ENCODE results near the gene FLNB.

Gene FLNB

DNA sequence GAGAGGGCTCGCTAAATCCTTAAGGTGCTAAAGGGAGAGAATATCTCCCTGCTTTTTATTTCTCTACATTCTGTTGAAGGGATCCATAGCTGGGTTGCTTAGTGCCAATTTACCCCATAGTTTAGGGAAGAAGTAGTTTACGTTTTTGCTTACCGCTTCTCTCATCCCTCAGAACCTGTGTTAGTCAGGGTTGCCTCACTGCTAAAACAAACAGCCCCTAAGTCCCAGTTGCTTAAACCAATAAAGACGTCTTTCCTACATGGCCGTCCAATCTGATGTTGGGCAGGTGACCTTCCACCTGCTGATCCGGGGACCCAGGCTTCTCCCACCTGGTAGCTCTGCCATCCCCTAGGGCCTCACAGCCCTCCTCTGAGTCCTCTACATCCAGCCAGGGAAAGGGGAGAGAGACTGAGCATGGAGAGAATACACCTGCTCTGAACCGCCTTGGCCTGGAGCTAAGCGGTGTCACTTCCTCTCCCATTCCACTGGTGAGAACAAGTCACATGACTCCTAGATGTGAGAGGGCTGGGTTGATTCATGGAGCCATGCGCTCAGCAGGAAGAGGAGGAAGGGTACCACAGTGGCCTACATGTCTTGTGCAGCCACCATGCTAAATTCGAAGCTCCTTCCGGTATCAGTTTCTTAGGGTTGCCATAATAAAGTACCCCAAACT lies 176.2 kb downstream of the FLNB start:
- Histone ChIP-seq H3K36me3 (replicated peaks) (no peaks in the 10 kb centered on the region), H3K27ac (no peak overlapping the region), H3K4me3 (ENCODE audit: low read depth, low read length) (no peak overlapping the region), H3K27me3 (replicated peaks) (no peaks in the 10 kb centered on the region)
- in situ Hi-C loops (cut with HindIII; ENCODE audit: low pct_ligation_motif_present, low sequenced_read_pairs), result no loop called here
- no peak for DNase-seq
- TF ChIP-seq, protein P1, sequence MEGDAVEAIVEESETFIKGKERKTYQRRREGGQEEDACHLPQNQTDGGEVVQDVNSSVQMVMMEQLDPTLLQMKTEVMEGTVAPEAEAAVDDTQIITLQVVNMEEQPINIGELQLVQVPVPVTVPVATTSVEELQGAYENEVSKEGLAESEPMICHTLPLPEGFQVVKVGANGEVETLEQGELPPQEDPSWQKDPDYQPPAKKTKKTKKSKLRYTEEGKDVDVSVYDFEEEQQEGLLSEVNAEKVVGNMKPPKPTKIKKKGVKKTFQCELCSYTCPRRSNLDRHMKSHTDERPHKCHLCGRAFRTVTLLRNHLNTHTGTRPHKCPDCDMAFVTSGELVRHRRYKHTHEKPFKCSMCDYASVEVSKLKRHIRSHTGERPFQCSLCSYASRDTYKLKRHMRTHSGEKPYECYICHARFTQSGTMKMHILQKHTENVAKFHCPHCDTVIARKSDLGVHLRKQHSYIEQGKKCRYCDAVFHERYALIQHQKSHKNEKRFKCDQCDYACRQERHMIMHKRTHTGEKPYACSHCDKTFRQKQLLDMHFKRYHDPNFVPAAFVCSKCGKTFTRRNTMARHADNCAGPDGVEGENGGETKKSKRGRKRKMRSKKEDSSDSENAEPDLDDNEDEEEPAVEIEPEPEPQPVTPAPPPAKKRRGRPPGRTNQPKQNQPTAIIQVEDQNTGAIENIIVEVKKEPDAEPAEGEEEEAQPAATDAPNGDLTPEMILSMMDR (IDR thresholded peaks at IDR 0.05; ENCODE audit: low read depth, low read length, missing control alignments), result no peak

DNA sequence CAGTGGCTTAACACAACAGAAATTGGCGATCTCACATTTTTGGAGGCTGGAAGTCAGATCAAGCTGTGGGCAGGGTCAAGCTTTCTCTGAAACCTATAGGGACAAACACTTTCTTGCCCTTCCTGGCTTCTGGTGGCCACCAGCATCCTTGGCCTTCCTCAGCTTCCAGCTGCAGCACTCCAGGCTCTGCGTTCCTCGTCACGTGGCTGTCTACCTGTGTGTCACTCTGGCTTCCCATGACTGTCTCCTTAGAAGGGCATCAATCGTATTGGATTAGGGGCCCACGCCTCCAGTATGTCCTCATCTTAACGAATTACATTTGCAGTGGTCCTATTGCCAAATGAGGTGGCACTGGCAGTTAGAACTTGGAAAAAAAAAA lies 176.7 kb downstream of the FLNB start:
- TF ChIP-seq, protein P1 (IDR thresholded peaks at IDR 0.05; ENCODE audit: low read depth, low read length, missing control alignments), result no peak
- no peak overlapping the region for H3K4me3 ChIP-seq (ENCODE audit: low read depth, low read length)
- no peaks in the 10 kb centered on the region for H3K27me3 ChIP-seq (replicated peaks)
- no peak for DNase-seq
- H3K36me3 ChIP-seq (replicated peaks), result no peaks in the 10 kb centered on the region
- H3K27ac ChIP-seq, result no peak overlapping the region
- in situ Hi-C loops (cut with HindIII; ENCODE audit: low pct_ligation_motif_present, low sequenced_read_pairs), result no loop called here

DNA sequence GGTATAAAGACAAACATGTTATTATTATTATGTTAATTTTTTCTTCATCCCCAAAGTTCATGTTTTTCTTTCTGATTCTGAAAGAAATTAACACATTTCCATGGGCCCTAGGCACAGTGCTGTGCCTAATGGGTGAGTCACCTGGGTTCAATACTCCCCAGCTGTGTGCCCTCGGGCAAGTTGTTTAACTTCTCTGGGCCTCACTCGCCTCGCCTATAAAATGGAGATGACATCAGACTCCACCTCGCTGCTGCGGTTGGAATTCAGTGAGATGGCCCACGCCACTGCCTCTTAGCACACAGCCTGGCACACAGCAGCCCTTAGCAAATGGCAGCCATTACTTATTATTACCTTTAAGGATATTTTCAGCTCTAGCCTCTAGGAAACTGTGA lies 179.9 kb downstream of the FLNB start:
- Histone ChIP-seq H3K36me3 (replicated peaks) (no peaks in the 10 kb centered on the region), H3K27me3 (replicated peaks) (no peaks in the 10 kb centered on the region), H3K27ac (no peak overlapping the region), H3K4me3 (ENCODE audit: low read depth, low read length) (no peak overlapping the region)
- in situ Hi-C loops (cut with HindIII; ENCODE audit: low pct_ligation_motif_present, low sequenced_read_pairs), result no loop called here
- TF ChIP-seq, protein P1 (IDR thresholded peaks at IDR 0.05; ENCODE audit: low read depth, low read length, missing control alignments), result no peak
- no peak for DNase-seq

DNA sequence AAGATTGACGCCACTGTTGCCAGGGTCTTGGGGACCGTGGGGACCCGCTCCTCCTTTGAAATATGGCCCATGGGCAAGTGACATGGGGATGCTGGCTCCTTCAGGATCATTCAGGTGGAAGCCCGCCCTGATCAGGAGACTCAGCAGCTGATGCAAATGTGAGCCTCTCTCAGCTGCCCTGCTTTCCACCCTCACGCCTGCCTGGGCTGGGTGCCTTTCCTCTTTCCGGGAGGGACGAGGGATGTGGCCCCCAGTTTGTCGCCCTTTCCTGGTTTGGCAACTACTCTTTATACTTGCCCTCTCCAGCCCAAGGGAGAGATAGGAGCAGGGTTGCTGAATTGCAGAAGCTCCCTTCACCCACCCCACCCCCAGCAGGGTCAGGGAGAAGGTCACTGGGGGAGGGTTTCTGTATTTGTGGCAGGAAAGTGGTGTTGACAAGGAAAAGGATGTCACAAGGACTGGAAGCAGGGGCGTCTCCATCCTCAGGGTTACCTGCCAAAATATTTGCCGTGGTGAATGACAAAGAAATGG lies 180.8 kb downstream of the FLNB start:
- DNase-seq, result no peak
- TF ChIP-seq, protein P1 (IDR thresholded peaks at IDR 0.05; ENCODE audit: low read depth, low read length, missing control alignments), result no peak
- no peaks in the 10 kb centered on the region for H3K36me3 ChIP-seq (replicated peaks)
- H3K4me3 ChIP-seq (ENCODE audit: low read depth, low read length), result no peak overlapping the region
- in situ Hi-C loops (cut with HindIII; ENCODE audit: low pct_ligation_motif_present, low sequenced_read_pairs), result no loop called here
- H3K27ac ChIP-seq, result no peak overlapping the region
- no peaks in the 10 kb centered on the region for H3K27me3 ChIP-seq (replicated peaks)

DNA sequence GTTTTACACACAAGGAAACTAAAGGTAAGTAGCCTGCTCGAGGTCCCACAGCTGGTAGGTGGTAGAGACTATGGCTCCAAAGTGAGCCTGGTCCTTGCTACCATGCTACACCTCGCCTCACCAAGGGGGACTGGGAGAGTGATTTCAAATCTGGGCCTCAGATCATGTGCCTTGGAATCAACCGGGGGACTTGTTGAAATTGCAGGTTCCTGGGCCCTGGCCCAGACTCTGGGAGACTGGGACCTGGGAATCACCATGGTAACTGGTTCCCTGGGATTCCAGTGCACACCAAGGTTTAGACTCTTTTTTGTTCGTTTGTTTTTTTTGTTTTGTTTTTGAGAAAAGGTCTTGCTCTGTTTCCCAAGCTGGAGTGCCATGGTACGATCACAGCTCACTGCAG lies 181.5 kb downstream of the FLNB start:
- H3K4me3 ChIP-seq (ENCODE audit: low read depth, low read length), result no peak overlapping the region
- no peak overlapping the region for H3K27ac ChIP-seq
- no peak for DNase-seq
- no peaks in the 10 kb centered on the region for H3K36me3 ChIP-seq (replicated peaks)
- no peaks in the 10 kb centered on the region for H3K27me3 ChIP-seq (replicated peaks)
- in situ Hi-C loops (cut with HindIII; ENCODE audit: low pct_ligation_motif_present, low sequenced_read_pairs), result loop anchor here (10.0 kb wide), 1 partner anchor 95 kb away; no protein-coding TSS in a partner anchor
- TF ChIP-seq, protein P1 (IDR thresholded peaks at IDR 0.05; ENCODE audit: low read depth, low read length, missing control alignments), result no peak

DNA sequence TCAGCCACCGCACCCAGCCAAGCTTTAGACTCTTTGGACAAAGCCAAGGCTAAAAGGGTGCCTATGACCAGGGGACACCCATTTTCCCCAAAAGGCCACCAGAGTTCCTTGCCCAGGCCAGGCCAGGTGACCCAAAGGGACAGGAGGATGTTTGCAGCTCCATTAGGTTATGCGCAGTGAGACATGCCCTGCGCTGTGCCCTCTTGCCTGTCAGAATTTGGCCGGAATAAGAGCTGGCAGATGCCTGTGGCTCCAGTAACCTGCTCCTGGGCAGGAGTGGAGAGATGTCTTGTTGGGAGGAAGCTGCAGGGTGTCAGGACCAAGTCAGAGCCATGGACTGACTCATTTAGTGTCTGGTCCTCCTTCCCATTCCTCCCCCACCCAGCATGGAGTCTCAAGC lies 182.1 kb downstream of the FLNB start:
- Histone ChIP-seq H3K4me3 (ENCODE audit: low read depth, low read length) (no peak overlapping the region), H3K27me3 (replicated peaks) (no peaks in the 10 kb centered on the region), H3K27ac (no peak overlapping the region), H3K36me3 (replicated peaks) (no peaks in the 10 kb centered on the region)
- in situ Hi-C loops (cut with HindIII; ENCODE audit: low pct_ligation_motif_present, low sequenced_read_pairs), result loop anchor here (10.0 kb wide), 1 partner anchor 95 kb away; no protein-coding TSS in a partner anchor
- TF ChIP-seq, protein P1 (IDR thresholded peaks at IDR 0.05; ENCODE audit: low read depth, low read length, missing control alignments), result no peak
- DNase-seq, result no peak
